ENCODE measurements around the gene ADCY10. TPM values are rescaled to one million over a fixed set of nuclear protein-coding genes. Genes with fewer than 3 reads are reported as not detected.

ADCY10 gene
- polyA plus RNA-seq, 3 donors = 0.37 to 0.73 (median 0.40) TPM

GRCh38 chr1:167928457-167928852 is 14.5 kb upstream of the ADCY10 start:
- no peak for DNase-seq (ENCODE audit: extremely low read depth in 1 of 11, low read depth in 9 of 11, low spot score in 4 of 11)

DNA sequence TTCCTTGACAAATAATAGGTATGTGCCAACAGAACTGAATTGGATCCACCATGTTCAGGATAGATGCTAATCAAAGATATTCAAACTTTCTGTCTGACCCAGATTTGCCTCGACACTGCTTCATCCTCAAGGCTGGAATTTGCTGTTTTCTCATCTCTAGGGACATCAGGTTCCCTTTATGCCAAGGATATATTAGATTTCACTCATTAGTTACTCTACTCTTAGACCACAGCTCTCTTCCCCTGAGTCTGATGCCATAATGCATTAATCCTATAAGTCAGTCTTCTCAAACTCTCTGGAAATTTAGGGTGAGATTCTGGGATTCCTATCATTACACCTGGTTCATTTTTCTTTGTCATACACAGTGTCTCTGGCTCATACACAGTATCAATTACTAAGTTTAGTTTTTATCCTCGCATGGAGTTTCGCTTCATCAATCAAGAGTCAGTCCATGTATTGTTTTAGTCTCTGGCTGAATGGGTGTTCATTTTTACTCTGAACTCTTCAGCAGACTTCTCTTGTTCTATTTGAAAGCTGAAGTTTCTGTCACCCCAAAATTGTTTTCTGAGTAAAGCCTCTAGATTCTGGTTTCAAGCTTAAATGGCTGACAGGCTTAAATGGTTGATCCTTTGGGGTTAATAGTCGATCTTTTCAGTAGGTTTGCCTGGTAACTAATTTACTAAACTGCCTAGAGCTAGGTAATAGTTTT is 13.3 kb upstream of the ADCY10 start:
- peak in 1 of 11 donors; percentile 48 for DNase-seq (ENCODE audit: extremely low read depth in 1 of 11, low read depth in 9 of 11, low spot score in 4 of 11)

GRCh38 chr1:167926486-167926997 is 12.6 kb upstream of the ADCY10 start:
- no peak for DNase-seq (ENCODE audit: extremely low read depth in 1 of 11, low read depth in 9 of 11, low spot score in 4 of 11)

DNA sequence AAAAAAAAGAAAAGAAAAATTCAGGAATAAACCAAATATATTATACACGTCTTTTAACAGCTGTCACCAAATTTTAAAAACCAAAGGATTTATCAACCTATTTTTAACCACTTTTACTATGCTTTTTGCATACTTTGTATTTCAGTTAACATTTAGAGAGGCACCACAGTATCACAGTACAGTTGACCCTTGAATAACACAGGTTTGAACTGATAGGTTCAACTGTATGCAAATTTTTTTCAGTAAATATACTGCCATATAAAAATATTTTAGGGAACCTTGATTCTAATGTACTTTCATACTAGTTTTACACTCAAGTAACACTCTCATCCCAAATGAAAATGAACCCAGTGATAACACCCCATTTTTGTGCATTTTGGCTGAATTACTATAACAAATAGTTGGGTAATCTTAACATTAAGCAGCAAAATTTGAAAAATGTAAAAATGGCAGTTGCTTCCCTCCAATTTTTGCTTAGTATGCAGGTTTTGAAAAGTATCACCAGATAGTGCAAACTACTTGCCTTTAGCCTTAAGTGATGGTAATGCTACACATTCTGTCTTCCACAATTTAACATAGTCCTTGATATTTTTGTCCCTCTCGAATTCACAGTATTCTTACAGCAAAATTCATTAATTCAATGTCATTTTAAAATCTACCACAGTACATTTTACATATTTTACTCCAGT is 10.8 kb upstream of the ADCY10 start:
- no peak for DNase-seq (ENCODE audit: extremely low read depth in 1 of 11, low read depth in 9 of 11, low spot score in 4 of 11)

GRCh38 chr1:167924102-167924501 is 10.2 kb upstream of the ADCY10 start:
- DNase-seq (ENCODE audit: extremely low read depth in 1 of 11, low read depth in 9 of 11, low spot score in 4 of 11) = no peak

DNA sequence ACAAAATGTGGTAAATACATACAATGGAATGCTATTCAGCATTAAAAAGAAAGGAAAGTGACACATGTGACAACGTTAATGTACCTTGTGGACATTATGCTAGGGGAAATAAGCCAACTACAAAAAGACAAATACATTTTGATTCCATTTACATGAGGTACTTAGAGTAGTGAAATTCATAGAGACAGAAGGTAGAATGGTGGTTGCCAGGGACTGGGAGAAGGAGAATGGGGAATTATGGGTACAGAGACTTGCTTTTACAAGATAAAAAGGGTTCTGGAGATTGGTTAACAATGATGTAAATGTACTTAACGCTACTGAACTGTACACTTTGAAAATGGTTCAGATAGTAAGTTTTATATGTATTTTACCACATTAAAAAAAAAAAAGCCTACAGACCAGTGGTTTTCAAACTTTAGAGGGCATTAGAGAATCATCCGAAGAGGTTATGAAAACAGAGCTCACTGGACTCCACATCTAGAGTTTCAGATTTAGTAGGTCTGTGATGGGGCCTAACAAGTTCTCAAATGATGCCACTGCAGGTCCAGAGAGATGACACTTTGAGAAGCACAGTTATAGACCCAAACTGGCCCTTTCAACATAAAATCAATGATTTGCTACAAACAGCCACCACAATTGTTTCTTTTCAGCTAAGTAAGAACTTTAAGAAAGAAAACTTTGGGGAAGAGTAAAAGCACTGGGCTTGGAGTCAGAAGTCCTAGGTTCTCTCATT is 9.6 kb upstream of the ADCY10 start:
- DNase-seq (ENCODE audit: extremely low read depth in 1 of 11, low read depth in 9 of 11, low spot score in 4 of 11) = no peak

DNA sequence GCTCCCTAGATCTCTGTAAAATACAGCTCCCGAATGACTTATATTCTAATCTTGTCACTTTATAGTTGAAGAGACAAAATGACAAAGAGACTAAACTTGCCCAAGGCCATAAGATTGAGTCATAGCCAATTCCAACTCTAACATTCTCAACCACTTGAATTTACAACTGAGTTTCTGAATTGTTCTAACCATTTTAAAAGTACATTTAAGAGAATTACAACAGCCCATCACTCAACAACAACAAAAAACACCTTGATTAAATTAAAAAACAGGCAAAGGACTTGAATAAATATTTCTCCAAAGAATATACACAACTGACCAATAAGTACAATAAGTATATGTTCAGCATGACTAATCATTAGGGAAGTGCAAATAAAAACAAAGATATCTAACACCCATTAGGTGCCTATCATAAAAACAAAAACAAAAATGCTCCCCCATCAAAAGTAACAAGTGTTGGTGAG is 8.7 kb upstream of the ADCY10 start:
- DNase-seq (ENCODE audit: extremely low read depth in 1 of 11, low read depth in 9 of 11, low spot score in 4 of 11) = no peak

- no peak for DNase-seq (ENCODE audit: extremely low read depth in 1 of 11, low read depth in 9 of 11, low spot score in 4 of 11)
These were observed 8.1 kb upstream of the ADCY10 start for GRCh38 chr1:167922023-167922422.

DNA sequence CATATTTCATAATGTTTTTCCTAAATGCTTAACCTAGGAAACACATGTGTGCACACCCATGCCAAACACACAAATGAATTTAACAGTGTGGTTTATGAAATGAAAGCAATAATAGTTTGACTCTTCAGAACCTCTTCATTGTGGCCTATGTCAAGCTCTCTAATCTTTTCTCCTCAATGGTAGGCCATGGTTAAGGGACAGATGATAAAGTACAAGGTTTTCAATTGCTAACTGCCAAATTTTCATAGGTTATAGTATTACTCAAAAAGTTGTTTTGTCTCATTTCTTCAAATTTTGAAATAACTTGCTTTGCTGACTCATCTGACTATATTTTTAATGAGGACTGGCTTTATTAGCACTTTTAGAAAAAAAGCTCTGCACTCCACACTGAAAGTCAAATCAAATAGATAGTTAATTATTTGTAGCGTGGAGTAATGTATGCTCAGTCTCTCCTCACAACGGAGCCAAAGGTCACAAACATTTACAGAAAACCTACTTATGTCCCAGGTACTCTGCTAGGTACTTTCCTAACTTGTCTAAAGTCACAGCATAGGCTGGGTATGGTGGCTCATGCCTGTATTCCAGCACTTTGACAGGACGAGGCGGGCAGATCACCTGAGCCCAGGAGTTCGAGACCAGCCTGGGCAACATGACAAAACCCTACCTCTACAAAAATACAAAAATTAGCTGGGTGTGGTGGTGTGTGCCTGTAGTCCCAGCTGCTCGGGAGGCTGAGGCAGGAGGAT is 3.0 kb upstream of the ADCY10 start:
- no peak for DNase-seq (ENCODE audit: extremely low read depth in 1 of 11, low read depth in 9 of 11, low spot score in 4 of 11)

GRCh38 chr1:167915569-167915968 is 1.6 kb upstream of the ADCY10 start:
- DNase-seq (ENCODE audit: extremely low read depth in 1 of 11, low read depth in 9 of 11, low spot score in 4 of 11) = no peak

GRCh38 chr1:167912294-167912693 is 1.6 kb downstream of the ADCY10 start:
- DNase-seq (ENCODE audit: extremely low read depth in 1 of 11, low read depth in 9 of 11, low spot score in 4 of 11) = no peak

GRCh38 chr1:167911413-167911812 is 2.5 kb downstream of the ADCY10 start:
- no peak for DNase-seq (ENCODE audit: extremely low read depth in 1 of 11, low read depth in 9 of 11, low spot score in 4 of 11)

GRCh38 chr1:167910530-167910929 is 3.4 kb downstream of the ADCY10 start:
- DNase-seq (ENCODE audit: extremely low read depth in 1 of 11, low read depth in 9 of 11, low spot score in 4 of 11) = no peak

GRCh38 chr1:167909691-167910180 is 4.2 kb downstream of the ADCY10 start:
- no peak for DNase-seq (ENCODE audit: extremely low read depth in 1 of 11, low read depth in 9 of 11, low spot score in 4 of 11)

DNA sequence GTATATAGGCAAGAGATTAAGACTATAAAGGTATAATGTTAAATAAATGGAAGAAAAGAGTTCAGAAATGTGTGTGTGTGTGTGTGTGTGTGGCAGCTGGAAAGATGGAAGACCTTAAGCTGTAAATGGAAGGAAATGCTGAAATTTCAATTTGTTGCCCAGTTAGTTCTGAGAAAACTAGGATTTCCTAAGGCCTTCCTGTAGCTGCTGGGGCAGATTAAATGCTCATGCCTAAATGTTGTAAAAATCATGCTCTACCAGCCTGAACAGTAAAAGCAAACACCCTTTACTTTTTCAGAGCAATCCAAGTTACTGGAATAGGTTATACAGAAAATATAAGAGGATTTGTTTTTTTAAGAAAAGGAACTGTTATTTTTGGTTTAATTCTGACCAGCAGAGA is 8.3 kb downstream of the ADCY10 start:
- no peak for DNase-seq (ENCODE audit: extremely low read depth in 1 of 11, low read depth in 9 of 11, low spot score in 4 of 11)

GRCh38 chr1:167905182-167905581 is 8.8 kb downstream of the ADCY10 start:
- DNase-seq (ENCODE audit: extremely low read depth in 1 of 11, low read depth in 9 of 11, low spot score in 4 of 11) = no peak

DNA sequence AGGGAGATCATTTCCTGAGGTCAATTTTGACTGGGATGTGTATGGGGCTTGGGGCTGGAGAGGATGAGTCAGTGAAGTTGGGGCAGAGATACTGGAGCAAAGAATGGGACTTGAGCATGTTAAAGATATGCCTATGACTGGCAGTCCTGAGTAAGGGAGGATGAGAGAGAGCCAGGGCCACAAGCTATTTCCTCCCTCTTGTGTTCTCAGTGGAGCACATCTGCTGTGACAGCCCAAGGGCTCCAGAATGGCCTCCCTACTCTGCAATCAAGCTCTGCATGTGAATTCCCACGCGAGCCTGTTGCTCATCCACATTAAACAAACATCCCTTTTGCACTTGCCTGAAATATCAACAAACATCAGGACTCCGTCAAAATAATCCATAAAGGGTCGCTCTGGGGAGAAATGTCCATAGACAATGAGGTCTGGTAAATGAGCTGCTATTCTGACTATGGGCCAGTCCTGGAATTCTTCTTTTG is 9.2 kb downstream of the ADCY10 start:
- no peak for DNase-seq (ENCODE audit: extremely low read depth in 1 of 11, low read depth in 9 of 11, low spot score in 4 of 11)

DNA sequence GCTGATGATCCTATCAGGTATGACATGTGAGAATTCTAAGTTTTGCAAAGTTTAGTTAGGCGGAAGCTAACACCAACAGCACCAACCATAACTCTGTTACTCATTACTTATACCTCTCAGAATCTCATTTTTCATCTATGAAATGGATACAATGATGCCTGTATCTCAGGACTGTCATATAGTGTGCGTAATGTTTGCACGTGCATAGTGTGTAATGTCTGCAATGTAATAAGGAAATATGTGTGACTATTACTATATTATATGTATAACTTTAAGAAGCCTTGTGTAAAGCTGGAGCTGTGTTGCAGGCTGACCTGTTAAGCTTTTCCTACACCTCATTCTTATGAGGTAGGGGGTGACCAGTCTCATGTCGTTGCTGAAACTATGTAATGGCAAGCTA is 13.0 kb downstream of the ADCY10 start:
- no peak for DNase-seq (ENCODE audit: extremely low read depth in 1 of 11, low read depth in 9 of 11, low spot score in 4 of 11)

- DNase-seq (ENCODE audit: extremely low read depth in 1 of 11, low read depth in 9 of 11, low spot score in 4 of 11) = no peak
These were observed 14.7 kb downstream of the ADCY10 start for GRCh38 chr1:167899253-167899681.
